ENCODE results near the gene HACL1.

HACL1 gene

DNA sequence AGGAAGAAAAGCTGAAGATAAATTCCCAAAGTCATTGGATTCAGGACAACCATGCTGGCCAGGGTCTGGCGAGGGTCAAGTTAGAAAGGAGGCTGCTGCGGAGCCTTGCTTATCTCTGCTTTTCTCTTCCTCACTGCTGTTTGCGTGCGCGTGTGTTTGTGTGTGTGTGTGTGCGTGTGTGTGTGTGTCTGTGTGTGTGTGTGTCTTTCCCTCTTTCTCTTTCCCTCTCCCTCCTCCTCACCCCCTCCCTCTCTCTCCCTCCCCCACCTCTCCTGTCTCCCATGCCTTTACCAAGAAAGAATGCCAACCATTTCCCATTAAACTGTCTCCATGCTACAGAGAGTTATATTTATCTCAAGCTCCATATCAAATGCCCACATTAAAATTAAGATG lies 79.8 kb downstream of the HACL1 start, which contains the start of gene COLQ:
Gene COLQ (minus strand): TSS at position 134 of the 393 bp plus-strand sequence. CDS start 81 bp downstream, at position 53.
- no peak for DNase-seq

DNA sequence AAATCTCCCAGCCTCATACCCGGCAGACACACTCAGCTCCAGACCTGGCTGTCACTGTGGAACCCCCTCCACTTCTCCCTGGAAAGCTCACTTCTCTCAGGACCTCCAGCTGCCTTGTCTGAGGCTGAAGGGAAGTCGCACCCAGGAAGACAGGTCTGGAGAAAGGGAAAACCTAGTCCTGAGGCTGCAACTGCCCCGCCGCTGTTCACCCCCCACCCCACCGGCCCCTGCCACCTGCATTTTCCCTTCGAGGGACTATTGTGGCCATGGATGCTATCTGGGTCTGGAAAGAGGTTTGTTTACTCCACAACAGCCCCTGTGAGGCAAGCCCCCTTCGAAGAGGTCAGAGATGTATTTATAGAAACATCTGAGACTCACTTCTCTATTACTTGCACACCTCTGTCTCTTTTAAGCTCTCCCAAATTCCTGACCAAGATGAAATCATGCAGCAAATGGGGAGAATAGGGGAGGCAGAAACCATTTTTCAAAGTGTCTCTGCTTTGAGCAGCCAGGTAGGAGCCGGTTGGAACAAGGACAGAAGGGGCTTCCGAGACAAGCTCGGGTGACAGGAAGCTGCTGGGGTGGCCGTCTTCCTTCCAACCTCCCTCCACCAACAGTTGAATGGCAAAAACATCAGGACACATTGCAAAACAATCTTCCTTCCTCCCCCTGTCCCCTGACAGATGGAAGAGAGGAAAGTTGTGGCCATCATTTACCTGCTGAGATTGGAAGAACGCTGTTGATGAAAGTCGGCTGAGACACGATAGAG lies 80.4 kb downstream of the HACL1 start:
- DNase-seq, result no peak

DNA sequence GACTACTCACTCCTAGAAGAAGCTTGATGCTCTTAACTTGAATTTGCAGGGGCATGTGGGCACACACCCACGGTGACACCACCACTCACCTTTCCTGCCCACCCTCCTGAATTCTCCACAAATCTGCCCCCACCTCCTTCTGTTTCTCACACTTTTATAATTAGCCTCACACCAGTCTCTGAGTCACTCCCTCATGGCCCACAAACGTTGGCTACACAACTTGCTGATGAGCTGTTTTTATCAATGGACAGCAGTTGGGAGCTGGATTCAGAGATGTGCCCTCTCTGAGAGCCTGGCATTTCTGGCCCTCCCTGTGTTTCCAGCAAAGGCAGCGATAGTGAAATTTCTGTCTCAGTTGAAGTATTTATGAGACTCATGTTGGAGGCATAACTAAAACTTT lies 81.2 kb downstream of the HACL1 start:
- DNase-seq, result no peak

DNA sequence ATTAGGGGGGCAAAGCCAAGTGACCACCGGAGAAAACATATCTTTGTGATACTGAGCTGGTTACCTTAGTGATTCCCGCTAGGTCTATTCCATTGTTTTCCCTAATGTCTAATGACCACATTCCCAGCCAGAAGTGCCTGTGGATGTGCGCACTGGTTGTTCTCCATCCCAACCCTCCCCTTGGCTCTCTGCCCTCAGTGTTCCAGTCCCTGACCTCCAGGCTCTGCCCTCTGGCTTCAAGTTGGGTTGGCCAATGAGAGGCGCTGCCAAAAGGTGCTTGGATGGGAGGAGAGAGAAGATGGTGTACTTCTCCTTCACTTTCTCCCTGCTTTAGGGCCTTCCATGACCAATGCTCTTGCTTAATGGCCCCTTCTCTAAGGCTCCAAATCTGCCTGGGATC lies 82.3 kb downstream of the HACL1 start:
- DNase-seq, result no peak

DNA sequence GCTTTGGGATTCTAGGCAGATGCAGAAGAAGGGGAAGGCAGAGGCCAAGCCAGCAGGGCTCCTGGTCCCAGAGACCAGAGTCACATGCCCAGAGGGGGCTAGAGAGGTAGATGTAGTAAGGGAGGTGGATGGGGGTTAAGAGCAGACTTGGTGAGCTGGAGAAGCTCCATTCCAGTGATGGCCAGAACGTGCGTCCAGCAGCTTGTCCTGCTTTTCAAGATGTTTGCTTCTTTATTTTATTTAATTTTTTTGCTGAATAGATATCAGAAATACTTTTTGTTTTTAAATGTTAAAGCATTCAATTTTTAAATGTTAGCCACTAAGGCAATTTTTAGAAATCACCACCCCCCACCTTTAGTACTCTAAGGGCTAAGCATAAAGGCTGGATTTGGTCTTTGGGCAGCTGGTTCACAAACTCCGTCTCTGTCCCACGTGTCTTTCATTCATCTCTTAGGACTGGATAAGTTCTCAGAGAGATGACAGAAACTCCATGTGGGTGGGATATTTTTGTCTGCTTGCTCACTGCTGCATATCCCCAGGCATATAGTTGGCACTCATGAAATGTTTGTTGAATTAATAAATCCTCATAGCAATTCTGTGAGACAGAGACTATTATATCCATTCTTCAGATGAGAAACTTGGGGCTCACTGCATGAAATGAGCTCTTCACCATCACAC lies 86.6 kb downstream of the HACL1 start:
- no peak for DNase-seq

DNA sequence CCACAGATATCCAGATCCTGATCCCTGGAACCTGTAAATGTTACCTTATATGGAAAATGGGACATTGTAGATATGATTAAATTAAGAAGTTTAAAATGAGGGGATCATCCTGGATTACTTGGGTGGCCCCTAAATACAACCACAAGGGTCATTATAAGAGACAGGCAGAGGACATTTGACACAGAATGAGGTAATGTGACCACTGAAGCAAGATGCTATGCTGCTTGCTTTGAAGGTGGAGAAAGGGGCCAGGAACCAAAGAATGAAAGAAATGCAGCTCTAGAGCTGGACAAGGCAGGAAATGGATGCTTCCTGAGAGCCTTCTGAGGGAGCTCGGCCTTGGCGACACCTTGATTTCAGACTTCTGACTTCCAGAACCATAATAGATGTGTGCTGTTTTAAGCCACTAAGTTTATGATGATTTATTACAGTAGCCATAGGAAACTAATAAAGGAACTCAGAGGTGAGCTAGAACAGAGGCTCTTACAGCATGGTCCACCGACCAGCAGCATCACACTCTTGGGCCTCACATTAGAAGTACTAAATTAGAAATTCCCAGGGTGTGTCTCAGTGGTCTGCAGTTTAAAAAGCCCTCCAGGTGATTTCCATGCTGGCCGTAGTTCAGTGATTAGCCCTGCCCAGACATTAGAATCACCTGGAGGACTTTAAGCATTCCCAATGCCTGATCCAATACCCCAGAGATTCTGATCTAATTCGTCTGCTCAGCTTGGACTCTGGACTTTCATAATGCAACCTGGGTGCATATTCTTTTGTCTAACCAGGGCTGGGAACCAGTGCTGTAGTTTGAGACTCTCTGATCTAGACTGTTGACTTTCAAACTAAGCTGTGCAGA lies 87.3 kb downstream of the HACL1 start:
- DNase-seq, result no peak

DNA sequence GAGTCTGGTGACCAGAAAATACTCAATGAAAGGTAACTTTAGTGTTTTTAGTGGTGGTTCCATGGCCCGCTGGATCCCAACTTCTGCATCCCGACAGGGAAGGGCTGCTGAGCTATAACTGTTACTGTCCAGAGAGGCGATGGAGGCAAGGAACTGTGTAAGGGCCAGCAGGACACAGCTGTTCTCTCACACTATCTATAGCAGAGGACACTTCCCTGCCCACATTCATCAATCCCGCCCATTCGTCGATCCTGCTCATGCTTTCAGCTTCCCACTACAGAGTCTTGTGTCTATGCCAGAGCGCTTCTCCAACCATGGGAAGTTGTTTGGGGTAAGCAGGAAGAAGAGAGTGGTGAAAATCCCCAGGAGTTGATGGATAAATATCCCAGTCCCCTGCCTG lies 88.3 kb downstream of the HACL1 start:
- no peak for DNase-seq

DNA sequence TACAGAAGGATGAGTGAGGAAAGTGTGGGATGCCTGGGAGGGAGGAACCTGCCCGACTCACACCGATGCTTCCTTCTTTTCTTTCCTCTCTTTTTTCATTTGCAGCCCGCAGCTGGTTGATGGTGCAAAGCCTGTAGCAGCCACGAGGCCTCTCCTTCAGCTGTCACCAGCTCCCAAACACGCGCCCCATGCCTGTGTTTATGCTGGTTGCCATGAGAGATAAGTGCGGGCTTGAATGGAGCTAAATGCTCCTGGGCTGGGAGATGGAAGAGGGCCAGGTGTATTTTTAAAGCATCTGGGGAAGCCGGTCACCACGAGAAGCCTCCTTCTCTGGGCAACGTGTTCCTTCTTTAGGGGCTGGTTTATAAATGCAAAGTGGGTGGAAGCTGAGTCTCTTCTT lies 89.2 kb downstream of the HACL1 start:
- no peak for DNase-seq

DNA sequence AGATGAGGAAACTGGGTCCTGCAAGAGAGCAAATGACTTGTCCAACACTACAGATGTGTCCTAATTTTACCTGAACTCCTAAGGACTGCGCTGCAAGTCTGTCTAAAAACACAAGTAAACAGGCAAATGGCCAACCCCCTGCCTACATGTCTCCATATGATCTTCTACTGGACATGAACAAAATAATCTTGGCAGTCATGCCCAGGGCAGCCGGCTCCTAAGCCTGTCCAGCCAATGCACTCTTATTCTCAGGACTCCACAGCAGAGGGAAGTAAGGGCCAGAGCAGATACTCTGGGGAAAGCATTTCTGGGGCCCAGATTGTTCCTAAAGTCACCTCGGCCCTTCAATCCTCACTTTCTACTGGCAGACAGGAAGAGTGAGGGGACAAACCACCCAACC lies 90.2 kb downstream of the HACL1 start:
- DNase-seq, result no peak
